Measurements from ENCODE around the gene PML. TPM values are rescaled to one million over a fixed set of nuclear protein-coding genes. Genes with fewer than 3 reads are reported as not detected.

The PML gene
- polyA plus RNA-seq, 1 donor (not counting 4 experiments of a cell fraction or from before 2014, with no cell fraction given), result 20.5 TPM

DNA sequence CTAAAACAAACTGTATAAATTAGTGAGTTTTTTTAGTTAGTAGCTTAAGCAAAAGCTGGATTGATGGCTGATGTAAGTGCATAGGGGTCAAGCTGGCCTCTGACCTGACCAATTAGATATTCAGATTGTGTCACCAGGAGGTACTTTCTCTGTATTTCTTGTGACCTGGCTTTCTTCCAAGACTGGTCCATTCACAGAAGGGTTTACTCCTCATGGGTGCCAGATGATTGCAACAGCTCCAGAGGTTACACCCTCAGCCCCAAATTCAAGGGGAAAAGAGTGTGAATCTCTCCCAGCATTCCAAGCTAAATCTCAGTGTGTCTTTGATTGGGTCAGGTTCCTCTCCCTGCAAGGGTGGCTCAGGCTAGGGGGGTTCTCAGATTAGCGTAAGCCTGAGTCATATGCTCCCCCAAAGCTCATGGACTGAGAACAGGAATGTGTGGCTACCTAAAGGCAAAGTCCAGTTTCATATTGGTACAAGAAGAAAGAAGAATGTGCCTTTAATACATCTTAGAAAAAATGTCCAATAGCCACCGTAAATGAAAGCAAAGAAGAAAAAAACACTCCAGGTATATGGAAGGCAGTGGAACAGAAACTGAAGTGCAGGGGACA lies 16.5 kb downstream of the PML start:
- dilution Hi-C loops (cut with MboI; ENCODE audit: extremely low pct_ligation_motif_present, low sequenced_read_pairs), result no loop called here
- DNase-seq (ENCODE audit: low read depth, low spot score), result no peak
- Histone ChIP-seq H3K4me1 (ENCODE audit: control insufficient read depth, extremely low read depth, insufficient read depth, low read length) (peaks cover 4% of the 10 kb centered on the region), H3K9me1 (ENCODE audit: control insufficient read depth, extremely low read depth, insufficient read depth, low read length) (peaks cover 6% of the 10 kb centered on the region), H4K20me1 (ENCODE audit: control insufficient read depth, extremely low read depth, insufficient read depth, low read length) (peaks cover 30% of the 10 kb centered on the region), H3K27me3 (ENCODE audit: control insufficient read depth, extremely low read depth, insufficient read depth, low read length) (no peaks in the 10 kb centered on the region), H3K9me3 (ENCODE audit: control insufficient read depth, low read depth, low read length) (no peaks in the 10 kb centered on the region), H3K9ac (ENCODE audit: control insufficient read depth, extremely low read depth, insufficient read depth, low read length) (no peak overlapping the region), H3K36me3 (ENCODE audit: control insufficient read depth in 2 of 2, extremely low read depth in 1 of 2, insufficient read depth in 2 of 2, low read length in 2 of 2) (peaks cover 29% of the 10 kb centered on the region in 2 experiments), H3K79me2 (ENCODE audit: control insufficient read depth, insufficient read depth, low read length) (peaks cover 92% of the 10 kb centered on the region), H3K4me3 (ENCODE audit: control insufficient read depth in 2 of 3, extremely low read depth in 1 of 3, insufficient read depth in 2 of 3, low read depth in 1 of 3, low read length in 3 of 3) (no peak overlapping the region), H3K27ac (ENCODE audit: control insufficient read depth, insufficient read depth, low read length) (no peak overlapping the region), H3K4me2 (ENCODE audit: control insufficient read depth, extremely low read depth, insufficient read depth, low read depth, low read length) (no peak overlapping the region), H2AFZ (ENCODE audit: control insufficient read depth, low read length) (no peak overlapping the region)
- no peak for TF ChIP-seq EZH2 (IDR thresholded peaks at IDR 0.05; ENCODE audit: low read length)
- TF ChIP-seq, protein P1, sequence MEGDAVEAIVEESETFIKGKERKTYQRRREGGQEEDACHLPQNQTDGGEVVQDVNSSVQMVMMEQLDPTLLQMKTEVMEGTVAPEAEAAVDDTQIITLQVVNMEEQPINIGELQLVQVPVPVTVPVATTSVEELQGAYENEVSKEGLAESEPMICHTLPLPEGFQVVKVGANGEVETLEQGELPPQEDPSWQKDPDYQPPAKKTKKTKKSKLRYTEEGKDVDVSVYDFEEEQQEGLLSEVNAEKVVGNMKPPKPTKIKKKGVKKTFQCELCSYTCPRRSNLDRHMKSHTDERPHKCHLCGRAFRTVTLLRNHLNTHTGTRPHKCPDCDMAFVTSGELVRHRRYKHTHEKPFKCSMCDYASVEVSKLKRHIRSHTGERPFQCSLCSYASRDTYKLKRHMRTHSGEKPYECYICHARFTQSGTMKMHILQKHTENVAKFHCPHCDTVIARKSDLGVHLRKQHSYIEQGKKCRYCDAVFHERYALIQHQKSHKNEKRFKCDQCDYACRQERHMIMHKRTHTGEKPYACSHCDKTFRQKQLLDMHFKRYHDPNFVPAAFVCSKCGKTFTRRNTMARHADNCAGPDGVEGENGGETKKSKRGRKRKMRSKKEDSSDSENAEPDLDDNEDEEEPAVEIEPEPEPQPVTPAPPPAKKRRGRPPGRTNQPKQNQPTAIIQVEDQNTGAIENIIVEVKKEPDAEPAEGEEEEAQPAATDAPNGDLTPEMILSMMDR (optimal IDR thresholded peaks at IDR 0.05 in 1 of 3, IDR thresholded peaks at IDR 0.05 in 1 of 3, conservative IDR thresholded peaks at IDR 0.05 in 1 of 3; ENCODE audit: extremely low read depth in 1 of 3, insufficient read depth in 2 of 3, low read length in 3 of 3), result no peak
- no peak for FAIRE-seq

DNA sequence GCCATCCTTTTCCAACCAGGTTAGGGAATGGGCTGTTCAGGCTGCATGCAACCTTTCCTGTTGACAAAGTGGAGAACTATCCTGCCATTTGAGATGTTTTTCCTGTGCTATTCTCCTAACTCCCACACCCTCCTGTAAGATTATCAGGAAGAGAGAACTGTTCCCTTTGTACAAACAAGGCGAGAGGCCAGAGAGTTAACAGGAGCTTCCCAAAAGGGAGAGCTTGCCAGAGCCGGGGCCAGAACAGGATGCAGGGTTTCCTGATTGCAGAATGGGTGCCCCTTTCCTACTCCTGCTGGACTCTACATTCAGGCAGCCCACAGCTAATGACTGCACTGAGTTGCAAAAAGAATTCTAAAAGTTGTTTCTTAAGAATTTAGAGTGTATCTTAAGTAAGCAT lies 17.1 kb downstream of the PML start:
- H3K27me3 ChIP-seq (ENCODE audit: control insufficient read depth, extremely low read depth, insufficient read depth, low read length), result no peaks in the 10 kb centered on the region
- H3K4me2 ChIP-seq (ENCODE audit: control insufficient read depth, extremely low read depth, insufficient read depth, low read depth, low read length), result no peak overlapping the region
- dilution Hi-C loops (cut with MboI; ENCODE audit: extremely low pct_ligation_motif_present, low sequenced_read_pairs), result no loop called here
- DNase-seq (ENCODE audit: low read depth, low spot score) (no peak), FAIRE-seq (no peak)
- peaks cover 91% of the 10 kb centered on the region for H3K79me2 ChIP-seq (ENCODE audit: control insufficient read depth, insufficient read depth, low read length)
- no peaks in the 10 kb centered on the region for H3K9me3 ChIP-seq (ENCODE audit: control insufficient read depth, low read depth, low read length)
- H3K4me3 ChIP-seq (ENCODE audit: control insufficient read depth in 2 of 3, extremely low read depth in 1 of 3, insufficient read depth in 2 of 3, low read depth in 1 of 3, low read length in 3 of 3), result no peak overlapping the region
- H3K9ac ChIP-seq (ENCODE audit: control insufficient read depth, extremely low read depth, insufficient read depth, low read length), result no peak overlapping the region
- TF ChIP-seq EZH2 (IDR thresholded peaks at IDR 0.05; ENCODE audit: low read length), result no peak
- TF ChIP-seq, protein P1 (optimal IDR thresholded peaks at IDR 0.05 in 1 of 3, IDR thresholded peaks at IDR 0.05 in 1 of 3, conservative IDR thresholded peaks at IDR 0.05 in 1 of 3; ENCODE audit: extremely low read depth in 1 of 3, insufficient read depth in 2 of 3, low read length in 3 of 3), result no peak
- no peak overlapping the region for H2AFZ ChIP-seq (ENCODE audit: control insufficient read depth, low read length)
- peaks cover 31% of the 10 kb centered on the region for H4K20me1 ChIP-seq (ENCODE audit: control insufficient read depth, extremely low read depth, insufficient read depth, low read length)
- H3K9me1 ChIP-seq (ENCODE audit: control insufficient read depth, extremely low read depth, insufficient read depth, low read length), result peaks cover 5% of the 10 kb centered on the region
- H3K4me1 ChIP-seq (ENCODE audit: control insufficient read depth, extremely low read depth, insufficient read depth, low read length), result peaks cover 4% of the 10 kb centered on the region
- H3K27ac ChIP-seq (ENCODE audit: control insufficient read depth, insufficient read depth, low read length), result no peak overlapping the region
- peaks cover 28 to 29% of the 10 kb centered on the region in 2 experiments for H3K36me3 ChIP-seq (ENCODE audit: control insufficient read depth in 2 of 2, extremely low read depth in 1 of 2, insufficient read depth in 2 of 2, low read length in 2 of 2)

Data from keratinocyte (primary cell).